ENCODE results near the gene STBD1.
"Not testable (repeated sequence)": the region's sequence is repeated elsewhere in the genome, so short reads cannot be mapped to it uniquely, and the experiment has no call there.

The STBD1 gene

DNA sequence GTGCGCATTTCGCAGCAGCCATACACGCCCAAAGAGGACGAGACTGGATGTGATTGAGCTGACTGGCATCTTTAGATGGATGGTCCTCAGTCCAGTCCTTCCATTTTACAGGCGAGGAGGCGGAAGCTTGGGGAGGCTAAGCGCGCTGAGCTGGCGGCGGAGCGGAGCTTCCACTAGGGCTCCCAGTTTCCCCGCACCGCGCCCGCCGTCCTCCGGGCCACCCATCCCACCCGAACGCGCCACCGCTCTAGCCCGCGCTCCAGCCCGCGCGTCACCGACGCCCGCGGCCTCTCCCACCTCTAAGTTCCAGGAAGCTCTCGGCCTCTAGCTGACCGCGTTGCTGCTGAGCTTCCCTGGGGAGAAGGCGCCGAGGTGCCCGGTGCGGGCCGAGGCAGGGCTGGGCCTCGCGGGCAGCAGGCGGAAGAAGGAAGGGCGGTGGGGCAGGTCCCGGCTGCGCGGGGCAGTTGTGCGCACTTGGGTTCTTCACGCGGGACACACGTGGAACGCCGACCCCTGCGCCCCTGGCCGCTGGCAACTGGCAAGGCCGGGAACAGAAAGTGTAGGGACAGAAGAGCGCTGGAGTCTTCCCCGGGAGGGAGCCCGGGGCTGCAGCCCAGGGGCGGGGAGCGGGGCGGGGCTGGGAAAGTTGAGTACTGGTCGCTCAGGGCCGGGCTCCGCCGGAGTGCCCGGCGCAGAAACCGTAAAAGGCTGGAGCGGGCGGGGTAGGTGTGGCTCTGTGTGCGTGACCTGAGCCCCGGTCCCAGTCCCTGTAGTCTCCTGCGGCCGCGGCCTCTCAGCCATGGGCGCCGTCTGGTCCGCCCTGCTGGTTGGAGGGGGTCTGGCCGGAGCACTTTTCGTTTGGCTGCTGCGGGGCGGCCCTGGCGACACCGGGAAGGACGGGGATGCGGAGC, at the start of gene STBD1:
Gene STBD1, plus strand, starts transcription at position 763 of the 911 bp plus-strand sequence. Its CDS starts 37 bp downstream, at position 800.
- DNase-seq = no peak

DNA sequence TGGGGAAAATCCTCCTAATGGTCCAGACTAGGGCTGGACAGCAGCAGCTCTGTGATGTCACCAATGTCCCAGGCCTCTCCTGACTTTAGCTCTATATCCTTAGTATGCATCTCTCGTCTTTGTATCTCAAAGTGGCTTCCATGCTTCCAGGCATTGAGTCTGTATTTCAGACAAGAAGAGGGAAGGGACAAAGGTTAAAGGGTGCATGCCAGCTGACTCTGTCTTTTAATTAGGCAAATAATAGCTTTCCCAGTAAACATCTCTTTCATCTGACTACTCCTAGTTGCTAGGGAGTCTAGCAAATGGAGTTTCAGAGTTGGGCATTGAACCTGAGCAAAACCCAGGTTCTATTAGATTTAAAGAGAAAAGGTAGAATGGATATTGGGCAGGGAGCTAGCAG, 49.6 kb upstream of the STBD1 start:
- DNase-seq = no peak

DNA sequence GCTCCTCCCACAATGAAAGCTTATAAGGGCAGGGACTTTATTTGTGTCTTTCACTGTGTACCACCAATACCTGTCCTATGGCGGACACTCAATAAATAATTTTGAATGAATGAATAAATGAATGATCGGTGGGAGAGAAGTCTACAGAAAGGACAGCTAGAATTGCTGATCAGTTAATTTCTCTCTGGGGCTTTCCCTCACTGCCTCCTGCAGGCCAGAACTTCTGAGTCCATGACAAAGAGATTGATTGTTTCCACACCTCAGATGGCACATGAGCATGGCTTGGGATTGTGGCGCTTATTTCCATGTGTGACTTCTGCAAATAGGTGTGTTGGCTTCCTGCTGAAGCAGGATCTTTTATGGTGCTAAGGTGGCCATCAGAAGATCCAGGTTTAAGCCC, 48.7 kb upstream of the STBD1 start:
- no peak for DNase-seq

DNA sequence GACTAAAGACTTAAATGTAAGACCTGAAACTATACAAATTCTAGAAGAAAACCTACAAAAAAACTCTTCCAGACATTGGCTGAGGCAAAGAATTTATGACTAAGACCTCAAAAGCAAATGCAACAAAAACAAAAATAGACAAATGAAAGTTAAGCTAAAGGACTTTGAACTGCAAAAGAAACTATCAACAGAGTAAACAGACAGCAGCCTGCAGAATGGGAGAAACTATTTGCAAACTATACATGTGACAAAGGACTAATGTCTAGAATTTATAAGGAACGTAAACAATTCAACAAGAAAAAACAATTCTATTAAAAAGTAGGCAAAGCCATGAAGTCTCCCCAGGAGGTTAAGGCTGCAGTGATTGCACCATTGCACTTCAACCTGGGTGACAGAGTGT, 46.0 kb upstream of the STBD1 start:
- DNase-seq = no peak

GRCh38 chr4:76265631-76266218, 40.8 kb upstream of the STBD1 start:
- no peak for DNase-seq

- DNase-seq = no peak
Measured at GRCh38 chr4:76266627-76267026, 39.9 kb upstream of the STBD1 start.

DNA sequence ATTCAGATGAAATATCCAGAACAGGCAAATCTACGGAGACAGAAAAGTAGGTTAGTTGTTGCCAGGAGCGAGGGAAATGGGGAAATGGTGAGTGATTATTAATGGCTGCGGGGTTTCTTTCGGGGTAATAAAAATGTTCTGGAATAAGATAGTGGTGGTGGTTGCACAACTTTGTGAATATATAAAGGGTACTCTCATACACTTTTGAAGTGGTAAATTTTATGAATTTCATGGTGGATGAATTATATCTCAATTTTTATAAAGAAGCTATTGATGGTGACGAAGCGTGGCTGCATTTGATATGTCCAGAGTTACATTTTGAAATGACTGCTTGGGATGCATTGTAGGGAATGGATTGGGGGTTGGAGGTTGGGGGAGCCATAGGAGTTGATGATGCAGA, 38.7 kb upstream of the STBD1 start:
- no peak for DNase-seq

- DNase-seq = no peak
Measured at GRCh38 chr4:76270244-76271175, 36.0 kb upstream of the STBD1 start.

DNA sequence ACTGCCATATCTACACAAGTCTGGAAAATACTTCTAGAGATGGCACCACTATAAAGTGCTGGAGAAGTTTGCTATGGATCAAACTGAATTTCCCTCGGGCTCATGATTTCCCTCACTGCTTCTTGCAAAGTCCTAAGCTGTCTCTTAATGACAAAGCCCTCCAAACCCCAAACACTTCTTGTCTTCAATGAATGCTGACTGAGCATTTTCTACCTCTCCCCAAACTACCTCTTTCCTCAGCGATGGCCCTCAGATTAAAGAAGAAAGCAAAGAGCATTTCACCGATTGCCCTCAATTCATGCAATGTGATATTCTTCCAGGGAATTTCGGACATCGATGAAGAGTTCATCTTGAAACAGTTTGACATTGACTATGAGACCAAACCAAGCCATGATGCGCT, 35.3 kb upstream of the STBD1 start:
- DNase-seq = no peak

GRCh38 chr4:76272073-76272472, 34.5 kb upstream of the STBD1 start:
- DNase-seq = no peak

DNA sequence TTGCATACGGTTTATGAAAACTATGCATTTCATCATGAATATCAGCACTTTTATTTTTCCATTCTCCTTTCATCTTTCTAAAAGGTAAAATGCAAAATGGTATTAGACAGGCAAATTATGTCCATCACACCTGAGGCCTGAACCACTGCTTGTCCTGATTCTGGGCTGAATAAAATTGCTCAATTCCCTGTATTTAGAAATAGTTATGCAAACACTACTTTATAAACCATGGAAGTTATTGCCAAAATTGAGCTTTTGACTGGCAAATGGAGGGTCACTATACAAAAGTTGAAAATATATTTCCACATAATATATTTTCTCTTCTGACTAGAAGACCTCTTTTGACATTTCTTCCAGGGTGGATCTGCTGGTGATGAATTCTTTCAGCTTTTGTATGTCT, 34.0 kb upstream of the STBD1 start:
- DNase-seq = no peak

- DNase-seq = no peak
Measured at GRCh38 chr4:76272999-76273398, 33.5 kb upstream of the STBD1 start.

GRCh38 chr4:76275486-76276124, 30.9 kb upstream of the STBD1 start:
- DNase-seq = no peak

GRCh38 chr4:76276813-76277212, 29.7 kb upstream of the STBD1 start:
- no peak for DNase-seq

GRCh38 chr4:76277667-76278066, 28.9 kb upstream of the STBD1 start:
- no peak for DNase-seq

- DNase-seq = no peak
Measured at GRCh38 chr4:76278583-76278982, 27.9 kb upstream of the STBD1 start.

DNA sequence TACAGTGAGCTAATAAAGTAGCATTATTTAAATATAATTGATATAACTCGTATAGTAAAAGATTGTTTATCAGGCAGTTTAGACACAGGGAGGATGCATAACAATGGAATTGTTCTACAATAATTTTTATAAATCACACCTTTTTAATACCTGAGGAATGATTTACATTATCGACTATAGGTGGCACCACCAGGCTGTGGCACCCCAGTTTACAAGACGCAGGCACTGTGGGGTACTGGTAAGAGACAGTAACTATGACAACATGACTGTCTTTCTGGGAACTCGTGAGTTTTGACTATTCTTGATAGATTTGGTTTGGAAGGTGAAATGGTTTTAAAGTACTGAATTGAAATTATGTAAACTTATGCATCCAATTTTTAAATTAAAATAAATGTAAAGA, 27.1 kb upstream of the STBD1 start:
- DNase-seq = no peak

DNA sequence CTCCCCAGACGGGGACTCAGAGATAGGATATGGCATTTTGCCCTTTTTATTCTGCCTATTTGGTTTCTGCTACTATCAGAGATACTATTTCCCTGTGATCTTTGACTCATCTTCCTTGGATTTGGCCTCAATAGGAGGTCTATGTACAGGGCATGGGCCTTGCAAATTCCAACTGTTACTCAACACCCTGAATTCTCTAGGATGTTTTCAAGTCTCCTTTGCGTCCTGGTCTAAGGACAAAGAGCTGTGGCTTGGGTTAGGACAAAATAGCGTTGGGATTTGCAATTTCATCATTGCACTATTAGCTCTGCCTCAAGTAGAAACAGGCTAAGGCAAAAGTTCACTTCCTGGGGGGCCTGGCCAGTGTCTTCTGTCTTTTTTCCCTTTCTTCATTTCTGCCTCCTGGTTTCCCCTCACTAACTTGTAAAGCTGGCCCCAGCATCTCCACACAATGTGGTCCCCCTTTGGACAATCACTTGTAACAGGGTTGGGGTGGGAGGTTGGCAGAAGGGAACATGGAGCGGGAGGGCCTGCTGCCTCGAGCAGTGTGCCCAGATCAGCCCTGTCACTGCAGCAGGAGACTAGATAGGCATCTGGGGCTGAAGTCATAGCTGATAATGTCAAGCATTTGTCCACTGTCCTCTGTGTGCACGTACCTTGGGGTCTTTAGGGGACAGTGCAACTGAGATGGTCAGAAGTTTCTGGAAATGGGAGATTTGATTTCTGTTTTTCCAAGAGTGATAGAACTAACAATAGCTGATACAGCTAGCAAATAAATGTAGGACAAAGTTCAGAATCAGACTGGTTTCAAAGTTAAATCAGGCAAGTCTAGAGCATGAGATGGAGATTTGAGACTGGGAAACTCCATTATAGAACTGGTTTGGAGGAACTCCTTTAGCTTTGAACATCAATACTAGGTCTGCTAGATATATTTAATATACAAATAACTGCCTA, 25.8 kb upstream of the STBD1 start:
- no peak for DNase-seq

- not testable (repeated sequence) for DNase-seq
Measured at GRCh38 chr4:76281594-76281993, 24.9 kb upstream of the STBD1 start.

GRCh38 chr4:76282941-76283689, 23.4 kb upstream of the STBD1 start:
- DNase-seq = no peak

GRCh38 chr4:76283900-76284299, 22.6 kb upstream of the STBD1 start:
- DNase-seq = no peak
